HG03520 (cell line): ENCODE data around the gene PTRH2.
"Not testable (repeated sequence)": the region's sequence is repeated elsewhere in the genome, so short reads cannot be mapped to it uniquely, and the experiment has no call there.

Experiments
- ATAC-seq: cut with Tn5 transposase; IDR thresholded peaks from one replicate; pipeline ENCODE4 v1.9.1; 2021; ENCODE audit warnings: mild to moderate bottlenecking, moderate library complexity; ENCODE audit not compliant: unreplicated experiment

The PTRH2 gene

DNA sequence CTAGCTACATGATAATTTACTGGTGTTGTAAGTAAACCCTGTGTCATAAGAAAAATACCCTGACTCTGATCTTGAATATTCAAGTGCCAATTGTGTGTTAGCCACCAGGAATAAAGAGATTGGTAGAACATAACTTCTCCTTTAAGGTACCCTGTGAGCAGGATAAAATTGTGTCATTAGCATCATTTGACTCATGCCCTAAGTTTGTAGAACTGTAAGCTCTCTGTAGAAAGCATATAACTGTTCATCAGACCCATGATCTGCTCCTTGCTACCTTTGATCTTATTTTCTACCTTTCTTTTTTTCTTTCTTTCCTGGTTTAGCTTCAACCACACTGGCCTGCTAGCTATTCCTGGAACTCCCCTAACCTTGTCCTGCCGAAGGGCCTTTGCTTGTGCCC, 35.8 kb downstream of the PTRH2 start:
- no peak for ATAC-seq

DNA sequence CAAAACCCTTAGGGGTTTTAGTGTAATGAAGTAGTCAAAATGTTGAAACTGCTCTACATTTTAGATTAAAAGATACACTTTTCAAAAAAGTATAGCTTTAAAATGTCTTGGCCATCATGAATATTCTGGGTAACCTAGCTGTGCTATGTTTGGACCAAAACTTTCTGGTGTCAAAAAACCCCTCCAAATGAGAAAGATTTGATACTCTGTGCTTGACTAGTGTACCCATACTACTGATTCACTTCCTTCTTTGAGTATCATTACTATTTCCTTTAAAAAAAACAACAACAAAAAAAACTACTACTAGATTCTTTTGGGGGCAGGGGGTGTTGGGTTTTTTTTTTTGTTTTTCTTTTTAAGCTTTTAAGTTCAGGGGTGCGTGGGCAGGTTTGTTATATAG, 37.3 kb downstream of the PTRH2 start:
- ATAC-seq = no peak

DNA sequence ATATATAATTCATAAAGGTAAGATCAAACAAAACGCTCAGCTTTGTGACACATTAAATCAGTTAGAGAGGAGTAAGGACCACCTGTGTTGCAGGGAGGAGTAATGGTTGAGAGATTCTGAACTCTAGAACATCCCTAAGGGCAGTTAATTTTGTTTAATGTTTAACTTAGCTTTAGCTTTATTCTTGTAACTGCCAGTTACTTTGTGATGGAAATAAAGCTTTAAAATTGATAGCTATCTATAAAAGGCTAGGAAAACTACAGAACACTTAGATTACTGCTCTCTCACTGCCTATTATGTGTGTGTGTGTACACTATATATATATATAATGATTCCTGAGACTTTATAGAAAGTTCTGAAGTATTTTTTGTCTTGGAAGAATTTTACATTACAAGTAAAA, 37.8 kb downstream of the PTRH2 start:
- no peak for ATAC-seq

DNA sequence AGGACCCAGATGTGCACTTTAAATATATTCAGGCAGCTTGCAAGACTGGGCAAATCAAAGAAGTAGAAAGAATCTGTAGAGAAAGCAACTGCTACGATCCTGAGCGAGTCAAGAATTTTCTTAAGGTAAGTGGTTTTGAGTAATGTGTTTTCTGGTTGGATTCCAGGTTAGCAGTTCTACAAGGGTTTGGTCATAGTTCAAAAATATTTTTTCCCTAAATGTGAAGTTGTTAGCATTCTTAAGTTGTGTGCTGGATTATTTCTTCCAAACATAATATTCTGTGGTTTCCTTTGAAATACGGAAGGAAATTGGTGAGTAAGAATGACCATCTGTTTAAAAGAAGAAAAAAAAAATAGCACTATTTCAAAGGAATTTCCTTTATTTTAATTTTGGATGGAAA, 38.4 kb downstream of the PTRH2 start:
- no peak for ATAC-seq

DNA sequence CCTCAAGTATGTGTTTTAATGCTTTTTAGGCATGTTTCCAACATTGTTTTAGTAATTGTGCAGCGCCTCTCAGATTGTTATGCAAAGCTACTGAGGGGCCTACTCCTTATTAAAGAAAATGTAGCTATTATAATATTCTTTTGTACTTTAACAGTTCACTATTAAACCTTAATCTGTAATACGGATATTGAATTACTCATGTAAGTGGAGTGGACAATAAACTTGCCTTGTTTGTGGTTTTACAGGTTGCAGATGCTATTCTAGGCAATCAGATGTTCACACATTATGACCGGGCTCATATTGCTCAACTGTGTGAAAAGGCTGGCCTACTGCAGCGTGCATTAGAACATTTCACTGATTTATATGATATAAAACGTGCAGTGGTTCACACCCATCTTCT, 41.0 kb downstream of the PTRH2 start:
- ATAC-seq = no peak

DNA sequence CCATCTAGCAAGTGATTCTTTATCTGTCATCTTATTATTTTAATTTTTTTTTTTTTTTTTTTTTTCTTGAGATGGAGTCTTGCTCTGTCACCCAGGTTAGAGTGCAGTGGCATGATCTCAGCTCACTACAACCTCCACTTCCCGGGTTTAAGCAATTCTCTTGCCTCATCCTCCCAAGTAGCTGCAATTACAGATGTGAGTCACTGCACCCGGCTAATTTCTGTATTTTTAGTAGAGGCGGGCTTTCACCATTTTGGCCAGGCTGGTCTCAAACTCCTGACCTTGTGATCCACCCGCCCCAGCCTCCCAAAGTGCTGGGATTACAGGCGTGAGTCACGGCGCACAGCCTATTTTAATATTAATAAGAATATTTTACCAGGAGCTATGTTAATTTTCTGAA, 50.6 kb downstream of the PTRH2 start:
- not testable (repeated sequence) for ATAC-seq

DNA sequence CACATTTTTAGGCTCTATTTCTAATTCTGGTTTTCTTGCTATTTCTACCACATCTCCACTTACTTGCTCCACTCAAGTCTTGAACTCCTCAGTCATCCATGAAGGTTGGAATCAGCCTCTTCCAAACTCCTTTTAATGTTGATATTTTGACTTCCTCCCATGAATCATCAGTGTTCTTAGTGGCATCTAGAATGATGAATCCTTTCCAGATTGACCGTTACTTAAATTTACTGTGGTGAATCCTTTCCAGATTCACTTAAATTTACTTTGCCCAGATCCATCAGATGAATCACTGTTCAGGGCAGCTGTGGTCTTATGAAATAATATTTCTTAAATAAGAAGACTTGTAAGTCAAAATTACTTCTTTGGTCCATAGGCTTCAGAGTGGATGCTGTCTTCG, 55.1 kb downstream of the PTRH2 start:
- ATAC-seq = no peak

DNA sequence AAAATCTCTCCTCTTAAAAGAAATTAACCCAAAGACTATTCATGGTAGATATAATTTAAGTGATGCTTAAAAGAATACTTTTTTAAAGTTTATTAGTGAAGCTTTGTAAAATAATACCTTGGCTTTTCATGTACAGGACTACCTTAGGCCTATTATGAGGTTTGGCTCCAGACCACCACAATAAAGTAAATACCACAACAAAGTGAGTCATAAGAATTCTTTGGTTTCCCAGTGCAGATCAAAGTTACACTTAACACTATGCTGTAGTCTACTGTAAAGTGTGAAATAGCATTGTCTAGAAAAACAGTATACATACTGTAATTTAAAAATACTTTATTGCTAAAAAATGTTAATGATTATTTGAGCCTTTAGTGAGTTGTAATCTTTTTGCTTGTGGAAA, 55.9 kb downstream of the PTRH2 start:
- no peak for ATAC-seq

DNA sequence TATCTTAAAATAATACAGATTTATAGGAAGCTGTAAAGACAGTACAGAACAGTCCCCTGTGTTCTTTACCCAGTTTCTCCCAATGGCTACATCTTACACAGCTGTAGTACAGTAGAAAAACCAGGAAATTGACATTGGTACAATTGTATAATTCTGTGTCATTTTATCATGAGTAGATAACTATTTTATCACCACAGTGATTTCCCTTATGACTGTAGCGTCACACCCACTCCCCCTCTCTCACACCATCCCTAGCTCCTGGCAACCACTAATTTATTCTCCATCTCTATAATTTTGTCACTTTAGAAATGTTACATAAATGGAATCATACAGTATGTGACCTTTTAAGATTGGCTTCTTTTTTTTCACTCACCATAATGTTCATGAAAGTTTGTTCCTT, 56.6 kb downstream of the PTRH2 start:
- ATAC-seq = no peak

DNA sequence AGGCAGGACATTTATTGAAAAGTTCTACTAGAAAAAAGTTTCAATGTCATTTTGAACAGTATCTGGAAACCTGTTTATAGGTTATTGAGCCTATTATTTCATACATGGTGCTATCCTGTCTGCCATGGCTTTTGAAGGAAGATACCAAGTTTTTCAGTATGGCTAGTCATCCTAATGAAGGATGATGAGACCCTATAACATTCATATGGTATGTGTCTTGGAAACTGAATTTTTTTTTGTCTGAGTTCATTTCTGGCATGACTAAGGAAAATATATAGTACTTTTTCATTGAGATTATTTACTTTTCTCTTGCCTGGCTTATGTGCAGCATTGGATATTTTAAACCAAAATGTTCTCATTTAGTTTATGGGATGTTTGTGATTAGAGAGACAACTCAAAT, 57.3 kb downstream of the PTRH2 start:
- no peak for ATAC-seq
